HG03103 (cell line): ENCODE measurements around the gene GMEB2.

ENCODE experiments used
- ATAC-seq: cut with Tn5 transposase; IDR thresholded peaks from one replicate; pipeline ENCODE4 v1.9.1; 2021; ENCODE audit warnings: low read depth; ENCODE audit not compliant: unreplicated experiment

The GMEB2 gene

DNA sequence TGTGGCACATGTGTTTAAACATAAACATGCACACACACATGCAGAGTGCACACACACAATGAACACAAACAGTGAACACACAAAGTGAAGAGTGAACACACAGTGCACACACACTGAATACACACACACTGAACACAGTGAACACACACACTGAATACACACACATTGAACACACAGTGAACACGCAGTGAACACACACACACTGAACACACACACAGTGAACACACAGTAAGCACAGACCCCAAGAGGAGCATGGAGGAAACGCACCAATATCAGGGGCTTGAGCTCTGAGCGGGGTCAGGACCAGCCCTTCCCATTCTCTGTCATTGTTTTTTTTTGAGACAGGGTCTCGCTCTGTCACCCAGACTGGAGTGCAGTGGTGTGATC is 35.8 kb downstream of the GMEB2 start:
- no peak for ATAC-seq

DNA sequence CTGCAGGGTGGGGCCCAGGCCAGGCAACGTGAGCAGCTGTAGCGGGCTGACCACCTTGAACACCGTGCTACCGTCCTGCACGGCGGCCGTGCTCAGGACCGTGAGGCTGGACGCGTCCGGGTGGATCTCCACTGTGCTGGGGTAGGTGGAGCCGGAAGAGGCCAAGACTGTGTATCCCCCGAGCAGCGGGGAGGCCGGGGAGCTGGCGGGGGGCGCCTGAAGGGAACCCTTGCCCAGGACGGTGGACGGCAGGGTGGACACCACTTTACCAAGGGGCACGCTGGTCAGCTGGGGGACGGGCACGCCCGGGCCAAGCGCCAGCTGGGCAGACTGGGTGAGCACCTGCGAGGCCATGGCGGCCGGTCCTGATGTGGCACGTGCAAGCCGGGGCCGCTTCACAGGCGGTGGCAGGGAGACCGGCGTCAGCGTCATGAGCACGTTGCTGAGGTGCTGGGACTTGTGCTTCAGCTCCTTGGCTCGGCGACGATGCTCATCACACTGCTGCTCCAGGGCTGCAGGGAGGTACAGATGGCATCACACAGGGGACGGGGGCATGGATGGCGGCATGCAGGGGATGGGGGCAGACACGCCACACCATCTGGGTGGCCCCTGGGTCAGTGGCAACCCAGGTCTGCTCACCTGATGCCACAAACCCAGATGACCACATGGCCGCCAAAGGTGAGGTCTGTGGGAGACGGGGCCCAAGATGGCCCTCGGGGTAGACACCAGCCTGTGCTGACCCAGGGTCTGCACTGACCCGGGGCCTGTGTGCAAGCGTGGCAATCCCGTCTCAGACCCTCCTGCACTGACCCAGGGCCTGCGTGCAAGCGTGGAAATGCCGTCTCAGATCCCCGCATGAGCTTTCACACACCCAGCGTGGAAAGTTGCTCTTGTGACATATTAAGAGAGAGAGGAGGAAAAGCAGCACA is 36.4 kb downstream of the GMEB2 start:
- ATAC-seq, result no peak

DNA sequence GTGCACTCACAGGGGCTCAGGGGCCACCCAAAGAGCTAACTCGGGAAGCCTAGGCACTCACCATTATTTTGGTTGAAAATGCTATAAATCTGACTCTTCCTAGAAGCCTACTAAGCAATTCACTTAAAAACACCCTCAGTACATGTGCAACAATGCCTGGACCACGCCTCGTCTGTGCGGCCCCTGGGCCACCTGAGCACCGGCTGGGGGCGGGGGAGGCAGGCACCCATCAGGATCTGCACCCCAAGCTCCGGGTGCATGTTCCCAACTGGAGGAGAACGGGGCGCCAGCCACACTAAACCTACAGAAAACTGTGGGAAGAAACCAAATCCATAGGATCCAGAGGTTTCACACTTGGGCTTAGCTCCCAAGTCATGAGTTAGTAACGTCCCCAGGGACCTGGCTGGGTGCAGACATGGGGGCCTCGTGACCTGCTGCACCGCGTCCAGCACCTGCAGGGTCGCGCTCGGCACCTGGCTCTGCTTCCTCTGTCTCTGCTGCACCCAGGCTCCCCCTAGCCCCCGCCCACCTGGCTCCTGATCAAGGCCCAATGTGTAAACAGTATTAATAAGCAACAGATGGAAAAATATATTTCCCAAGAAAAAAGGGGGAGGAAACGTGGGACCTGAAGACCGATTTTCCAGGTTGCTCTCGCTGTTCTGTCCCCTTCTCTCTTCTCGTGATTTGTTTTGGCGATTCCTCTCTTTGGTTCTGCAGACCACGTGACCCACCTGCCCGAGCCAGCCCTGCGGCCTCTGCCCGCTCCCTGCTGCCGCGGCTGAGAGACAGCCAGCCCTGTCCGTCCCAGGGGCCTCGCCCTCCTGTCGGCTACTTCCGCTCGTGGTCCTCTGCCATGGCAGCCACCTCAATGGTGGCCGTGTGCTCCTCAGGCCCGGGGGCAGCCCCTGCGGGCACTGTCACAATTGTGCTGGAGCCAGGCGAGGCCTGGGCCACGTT is 37.4 kb downstream of the GMEB2 start:
- ATAC-seq, result no peak

DNA sequence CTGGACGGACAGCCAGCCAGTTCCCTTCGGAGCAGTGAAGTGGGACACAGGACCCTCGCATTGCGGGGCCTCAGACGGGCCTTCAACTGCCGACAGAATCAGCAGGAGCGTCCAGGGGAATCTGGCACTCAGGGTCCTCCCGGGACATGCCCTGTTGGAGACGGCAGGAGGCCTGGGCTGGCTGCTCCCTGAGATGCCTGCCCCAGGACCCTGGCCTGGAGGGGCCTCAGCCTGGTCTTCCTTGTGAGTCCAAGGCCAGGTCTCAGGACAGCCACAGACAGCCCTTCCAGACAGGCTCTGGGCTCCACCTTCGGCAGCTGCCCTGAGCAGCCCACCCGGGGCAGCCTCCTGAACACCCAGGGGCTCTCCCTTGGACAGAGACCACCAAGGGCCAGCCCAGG is 38.3 kb downstream of the GMEB2 start:
- ATAC-seq, result no peak

DNA sequence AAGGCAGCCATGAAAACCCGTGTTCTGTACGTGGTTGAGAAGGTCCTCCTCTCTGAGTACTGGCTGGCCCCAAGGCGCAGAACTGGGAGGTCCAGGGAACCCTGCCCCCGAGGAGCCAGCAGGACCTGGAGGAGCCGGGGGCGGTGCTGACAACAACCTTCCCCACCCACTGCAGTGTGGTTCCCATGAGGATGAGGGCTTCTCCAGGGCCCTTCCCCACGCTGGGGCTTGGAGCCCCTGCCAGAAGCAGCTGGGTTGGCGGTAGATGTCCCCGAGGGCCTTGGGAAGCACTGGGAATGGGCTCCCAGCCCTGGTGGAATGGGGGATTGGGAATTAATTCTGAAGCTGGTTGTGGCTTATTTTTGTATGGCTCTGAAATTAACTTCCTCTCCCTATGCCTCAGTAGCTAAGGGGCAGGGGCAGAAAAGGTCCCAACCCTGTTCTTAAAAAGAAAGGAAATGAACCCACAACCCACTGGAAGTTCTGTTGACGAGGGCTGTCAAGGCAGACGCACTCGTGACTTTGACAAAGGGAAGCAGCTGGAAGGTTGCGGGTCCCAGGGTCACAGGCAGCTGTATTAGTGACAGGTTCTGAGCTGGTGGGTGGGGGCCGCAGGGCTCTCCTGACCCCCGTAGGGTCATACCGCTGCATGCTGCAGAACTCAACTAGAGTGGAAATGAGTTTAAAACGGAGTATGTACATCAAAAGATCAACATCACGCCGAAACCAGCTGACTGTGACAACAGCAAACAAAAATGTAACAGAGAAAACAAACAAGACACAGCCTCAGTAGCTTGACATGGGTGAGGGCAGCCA is 38.9 kb downstream of the GMEB2 start:
- ATAC-seq, result no peak

DNA sequence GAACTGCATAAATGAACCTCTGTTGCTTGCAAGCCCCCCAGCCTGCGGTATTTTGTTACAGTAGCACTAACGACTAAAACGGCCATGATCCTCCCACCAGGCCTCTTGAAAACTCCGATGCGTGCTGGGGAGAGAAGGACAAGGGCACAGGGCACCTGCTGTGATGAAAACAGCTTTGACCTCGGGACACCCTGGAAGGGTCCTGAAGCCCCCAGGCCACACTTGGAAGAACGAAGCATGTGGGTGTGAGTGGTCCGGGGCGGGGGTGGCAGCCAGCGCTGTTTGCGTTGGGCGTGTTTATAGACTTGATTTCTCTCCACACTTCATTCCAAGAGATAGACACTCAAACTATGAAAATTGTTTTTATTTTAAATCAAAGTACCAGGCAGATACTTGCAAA is 39.6 kb downstream of the GMEB2 start:
- ATAC-seq, result no peak

DNA sequence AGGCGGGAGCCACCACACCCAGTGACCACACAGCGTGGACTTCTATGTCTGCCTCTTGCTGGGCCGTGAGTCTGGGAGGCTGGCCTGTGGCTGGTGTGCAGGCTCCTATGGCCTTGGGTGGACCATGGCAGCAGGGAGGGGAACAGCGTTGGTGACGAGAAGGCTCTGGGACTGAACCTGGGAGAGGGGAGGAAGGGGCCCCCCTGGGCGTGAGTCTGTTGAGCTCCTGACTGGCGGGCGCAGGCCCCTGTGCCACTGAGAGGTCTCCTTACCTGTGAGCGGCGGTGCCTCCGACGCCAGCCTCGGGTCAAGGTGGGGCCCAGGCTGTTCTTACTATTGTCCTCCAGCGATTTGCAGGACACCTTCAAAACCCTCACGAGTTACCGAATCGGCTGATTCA is 40.1 kb downstream of the GMEB2 start:
- no peak for ATAC-seq

DNA sequence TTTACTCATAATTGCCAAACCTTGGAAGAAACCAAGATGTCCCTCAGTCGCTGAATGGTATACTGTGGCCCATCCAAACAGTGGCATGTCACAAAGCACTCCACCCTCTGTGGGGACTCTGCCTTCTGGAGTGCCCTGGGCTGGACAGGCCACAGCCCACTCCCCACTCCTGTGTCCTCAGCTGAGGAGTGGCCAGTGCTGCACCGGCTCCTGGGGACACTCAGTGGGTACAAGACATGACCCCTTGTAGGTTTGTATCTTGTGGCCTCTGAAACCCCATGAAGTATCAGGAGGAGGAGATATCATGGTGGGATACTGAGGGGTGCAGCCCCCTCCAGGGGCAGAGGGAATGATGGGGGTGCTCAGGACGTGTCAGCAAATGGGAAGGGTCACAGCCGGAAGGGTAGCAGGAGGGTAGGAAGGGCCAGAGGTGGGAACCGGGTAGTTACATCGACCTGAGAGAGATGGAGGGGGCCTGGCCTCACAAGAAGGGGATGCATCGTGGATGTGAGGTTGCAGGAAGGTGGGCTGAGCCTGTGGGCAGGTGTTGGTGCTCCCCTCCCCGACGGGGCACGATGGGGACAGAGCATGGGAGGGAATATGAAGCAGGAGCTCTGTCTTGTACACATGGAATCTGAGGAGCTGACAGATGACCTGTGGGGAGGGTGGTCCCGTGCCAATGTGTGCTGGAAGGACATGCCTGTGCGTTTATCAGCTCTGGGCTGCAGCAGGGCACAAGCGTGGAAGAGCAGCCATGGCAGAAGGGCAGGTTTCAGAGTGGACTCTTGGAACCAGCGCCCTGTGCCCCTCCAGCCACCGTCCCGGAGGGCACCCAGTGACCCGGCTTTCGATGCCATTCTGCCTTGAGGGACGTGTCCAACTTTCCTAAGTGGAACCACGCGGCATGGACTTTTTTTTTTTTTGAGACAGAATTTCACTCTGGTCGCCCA is 41.0 kb downstream of the GMEB2 start:
- no peak for ATAC-seq

DNA sequence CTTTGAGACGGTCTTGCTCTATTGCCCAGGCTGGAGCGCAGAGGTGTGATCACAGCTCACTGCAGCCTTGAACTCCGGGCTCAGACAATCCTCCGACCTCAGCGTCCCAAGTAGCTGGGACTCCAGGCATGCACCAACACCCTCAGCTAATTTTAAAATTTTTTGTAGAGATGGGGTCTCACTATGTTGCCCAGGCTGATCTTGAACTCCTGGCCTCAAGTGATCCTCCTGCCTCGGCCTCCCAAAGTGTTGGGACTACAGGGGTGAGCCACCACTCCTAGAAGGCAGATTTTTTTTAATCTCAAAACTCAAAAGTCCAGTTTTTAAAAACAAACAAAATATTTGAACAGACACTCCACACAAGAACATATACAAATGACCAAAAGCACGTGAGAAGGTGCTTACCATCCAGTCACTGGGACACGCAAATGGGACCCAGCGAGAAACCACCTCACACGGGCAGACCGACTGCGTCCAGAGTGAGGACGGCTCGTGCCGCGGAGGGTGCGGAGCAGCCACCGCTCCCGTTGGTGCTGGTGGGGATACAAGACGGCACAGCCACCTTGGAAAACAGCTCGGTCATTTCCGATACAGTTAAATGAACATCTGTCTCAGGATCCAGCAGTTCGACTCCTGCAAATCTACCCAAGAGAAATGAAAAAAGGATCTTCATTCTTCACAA is 44.4 kb downstream of the GMEB2 start:
- ATAC-seq, result no peak

DNA sequence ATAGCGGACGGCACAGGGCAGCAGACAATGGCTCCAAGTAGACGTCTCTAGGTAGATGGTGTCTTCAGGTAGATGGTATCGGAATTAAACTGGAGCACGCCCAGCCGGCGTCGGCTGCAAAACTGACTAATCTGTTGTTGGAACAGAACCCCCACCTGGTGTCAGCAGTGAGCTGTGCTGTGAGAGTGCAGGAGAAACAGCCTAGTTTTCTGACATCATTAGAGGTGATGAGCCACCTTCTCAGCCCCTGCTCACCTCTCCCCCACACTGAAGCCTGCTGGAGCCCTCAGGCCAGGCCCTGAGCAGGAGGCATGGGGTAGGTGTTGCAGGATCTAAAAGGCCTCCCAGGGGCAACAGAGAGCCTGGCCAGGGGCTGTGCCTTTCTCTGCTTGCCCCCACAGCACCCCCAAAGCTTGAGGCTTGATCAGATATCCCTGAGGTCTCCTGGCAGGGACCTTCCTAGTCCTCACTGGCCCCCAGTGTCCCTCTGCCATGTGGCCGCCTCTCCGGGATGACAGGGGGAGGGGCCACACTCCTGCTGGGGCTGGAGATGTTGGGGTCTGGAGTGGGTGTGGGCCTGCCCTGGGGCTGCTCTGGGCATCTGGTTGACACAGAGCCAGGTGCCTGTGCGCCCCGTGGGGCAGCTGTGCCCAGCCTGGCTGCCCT is 46.0 kb downstream of the GMEB2 start:
- ATAC-seq, result no peak

DNA sequence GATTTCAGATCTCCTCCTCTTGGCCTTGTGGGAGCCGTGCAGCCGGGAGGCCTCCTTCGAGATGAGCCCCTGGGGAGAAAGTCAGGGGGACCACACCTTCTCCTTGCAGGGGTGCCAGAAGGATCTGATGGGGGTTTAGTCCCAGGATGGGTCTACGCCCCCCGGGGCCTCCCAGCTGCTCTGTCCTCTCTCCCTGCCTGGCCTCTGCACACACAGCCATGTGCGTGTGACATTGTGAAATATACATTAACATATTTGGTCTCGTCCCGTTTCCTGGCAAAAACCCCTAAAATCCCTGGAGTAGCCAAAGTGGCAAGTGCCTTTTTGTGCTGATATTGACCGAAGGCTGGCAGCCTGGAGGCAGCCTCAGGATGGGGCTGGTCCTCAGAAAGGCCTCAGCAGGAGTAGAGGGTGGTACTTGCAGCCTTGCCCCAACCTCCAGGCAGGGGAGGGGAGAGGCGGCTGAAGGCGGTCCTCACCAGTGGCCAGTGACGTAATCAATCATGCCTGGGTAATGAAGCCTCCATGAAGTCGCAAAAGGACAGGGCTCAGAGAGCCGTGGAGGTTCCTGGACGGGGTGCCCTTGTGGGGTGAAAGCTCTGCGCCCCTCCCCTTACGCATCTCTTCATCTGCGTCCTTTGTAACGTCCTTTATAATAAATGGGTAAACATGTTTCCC is 47.7 kb downstream of the GMEB2 start:
- ATAC-seq, result no peak

DNA sequence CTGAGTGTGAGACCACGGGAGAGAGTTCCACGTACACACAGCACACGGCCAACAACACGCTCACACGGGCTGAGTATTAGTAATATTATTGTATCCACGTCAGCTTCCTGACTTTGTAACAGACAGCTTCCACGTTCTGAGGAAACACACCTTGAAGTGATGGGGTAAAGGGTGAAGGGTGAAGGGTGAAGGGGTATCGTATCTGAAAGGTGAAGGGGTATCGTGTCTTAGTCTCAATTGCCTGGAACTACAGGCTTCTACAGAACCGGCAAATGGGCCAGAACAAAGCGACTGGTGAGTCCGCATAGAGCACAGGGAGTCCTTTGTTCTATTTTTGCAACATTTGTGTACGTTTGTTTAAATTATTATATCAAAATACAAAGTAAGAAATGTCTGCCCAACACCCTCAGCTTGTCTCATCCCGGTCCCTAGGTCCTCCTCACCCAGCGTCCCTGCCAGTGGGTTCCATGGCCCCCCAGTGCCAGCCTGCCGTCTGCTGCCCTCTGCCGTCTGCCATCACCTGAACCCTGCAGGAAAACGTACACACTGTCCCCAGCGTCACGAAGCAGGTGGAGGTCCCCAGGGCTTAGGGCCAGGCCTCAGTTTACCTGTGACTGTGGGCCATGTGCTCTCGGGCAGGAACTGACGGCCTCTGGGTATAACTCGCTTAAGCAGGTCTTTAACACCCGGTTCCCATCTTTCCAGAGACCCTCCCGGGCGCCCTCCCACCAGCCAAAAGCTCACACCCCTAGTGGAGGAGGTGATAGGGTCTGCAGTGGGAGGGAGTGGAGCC is 48.5 kb downstream of the GMEB2 start:
- ATAC-seq, result no peak

DNA sequence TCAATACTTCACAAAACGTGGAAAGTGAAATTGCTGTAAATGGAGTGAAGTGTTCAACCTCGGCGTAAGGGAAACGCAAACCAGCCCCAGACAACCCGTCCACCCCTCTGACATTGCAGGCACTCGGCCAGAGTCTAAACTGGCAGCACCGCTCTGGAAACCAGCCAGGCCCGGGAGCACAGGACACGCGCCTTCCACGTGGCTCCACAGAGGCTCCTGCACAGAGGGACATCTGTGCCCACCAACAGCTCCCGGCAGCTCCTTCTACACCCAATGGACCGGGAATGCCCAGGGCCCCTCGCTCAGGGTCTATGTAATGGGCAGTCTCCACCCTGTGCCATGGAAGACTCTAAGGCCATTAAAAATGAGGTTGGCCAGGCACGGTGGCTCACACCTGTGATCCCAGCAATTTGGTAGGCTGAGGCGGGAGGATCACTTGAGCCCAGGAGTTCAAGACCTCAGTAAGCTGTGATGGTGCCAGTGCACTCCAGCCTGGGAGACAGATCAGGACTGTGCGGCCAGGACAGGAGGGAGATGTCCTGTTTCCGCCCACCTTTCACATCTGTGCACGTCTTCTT is 49.5 kb downstream of the GMEB2 start:
- no peak for ATAC-seq

DNA sequence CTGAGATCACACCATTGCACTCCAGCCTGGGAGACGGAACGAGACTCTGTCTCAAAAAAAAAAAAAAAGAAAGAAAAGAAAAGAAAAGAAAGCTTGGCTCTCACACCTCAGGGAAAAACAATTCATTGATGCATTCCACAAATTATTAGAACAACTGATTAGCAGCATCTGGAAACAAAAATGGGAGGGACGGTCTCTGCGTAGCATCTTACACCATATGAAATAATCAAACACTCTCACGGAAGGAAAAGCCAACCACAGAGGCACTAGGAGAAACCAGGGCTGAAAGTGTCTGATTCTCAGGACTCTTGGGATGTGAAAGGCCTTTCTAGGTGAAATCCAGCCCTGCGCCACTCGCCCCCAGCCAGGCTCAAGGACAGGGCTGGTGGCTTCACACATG is 50.6 kb downstream of the GMEB2 start:
- no peak for ATAC-seq

DNA sequence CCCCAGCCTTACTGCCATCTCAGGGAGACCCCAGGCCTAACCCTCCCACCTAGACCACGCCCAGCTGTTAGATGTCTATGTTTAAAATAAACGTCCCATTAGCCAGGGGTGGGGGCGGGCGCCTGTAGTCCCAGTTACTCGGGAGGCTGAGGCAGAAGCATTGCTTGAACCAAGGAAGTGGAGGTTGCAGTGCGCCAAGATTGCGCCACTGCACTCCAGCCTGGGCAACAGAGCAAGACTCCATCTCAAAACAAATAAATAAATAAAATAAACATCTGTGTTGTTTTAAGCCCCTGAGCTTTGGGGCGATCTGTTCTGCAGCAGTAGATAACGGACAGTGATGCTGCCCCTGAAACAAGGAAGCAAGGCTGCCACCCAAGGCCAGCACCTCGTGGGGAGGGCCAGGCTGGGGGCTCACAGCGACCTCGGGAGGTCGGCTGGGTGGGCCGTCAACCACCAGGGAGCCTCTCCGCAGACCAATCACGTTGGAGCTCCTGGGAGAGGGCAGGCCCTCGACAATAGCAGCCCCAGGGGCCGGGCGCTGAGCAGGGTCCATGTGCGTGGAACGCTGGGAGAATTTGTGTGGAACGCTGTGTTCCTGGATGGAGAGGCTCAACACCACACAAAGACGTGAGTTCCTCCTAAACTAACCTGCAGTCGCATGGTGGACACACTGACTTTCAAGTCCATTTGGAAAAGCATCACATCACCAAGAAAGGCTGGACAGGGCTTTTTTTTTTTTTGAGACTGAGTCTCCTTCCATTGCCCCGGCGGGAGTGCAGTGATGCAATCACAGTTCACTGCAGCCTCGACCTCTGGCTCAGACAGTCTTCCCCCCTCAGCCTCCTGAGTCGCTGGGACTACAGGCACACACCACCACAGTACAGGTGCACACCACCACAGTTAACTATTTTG is 51.8 kb downstream of the GMEB2 start:
- no peak for ATAC-seq
